GM19351 (cell line): ENCODE data around the gene THBS2.
"Not testable (repeated sequence)": the region's sequence is repeated elsewhere in the genome, so short reads cannot be mapped to it uniquely, and the experiment has no call there.

Experiments used
- ATAC-seq: cut with Tn5 transposase; IDR thresholded peaks from one replicate; pipeline ENCODE4 v1.9.1; 2021; ENCODE audit warnings: mild to moderate bottlenecking, moderate library complexity; ENCODE audit not compliant: unreplicated experiment

The THBS2 gene

DNA sequence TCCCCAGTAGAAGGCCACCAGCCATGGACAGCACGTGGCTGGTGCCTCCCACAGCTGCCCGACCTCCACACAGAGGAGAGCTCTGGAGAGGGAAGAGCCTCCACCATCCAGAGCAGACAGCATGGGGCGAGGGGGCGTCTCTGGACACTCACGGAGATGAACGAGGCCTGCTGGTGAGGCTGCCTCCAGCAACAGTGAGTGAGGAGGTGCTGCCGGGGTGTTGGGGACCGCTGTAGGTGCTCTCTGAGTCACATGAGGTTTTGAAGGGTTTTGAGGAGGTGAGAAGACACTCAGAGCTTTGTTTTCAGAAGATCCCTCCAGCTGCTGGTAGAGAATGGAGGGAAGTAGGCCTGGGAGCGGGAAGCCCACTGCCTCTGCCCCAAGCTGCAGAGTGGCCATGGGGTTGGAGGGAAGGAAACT is 65.6 kb downstream of the THBS2 start:
- ATAC-seq = no peak

DNA sequence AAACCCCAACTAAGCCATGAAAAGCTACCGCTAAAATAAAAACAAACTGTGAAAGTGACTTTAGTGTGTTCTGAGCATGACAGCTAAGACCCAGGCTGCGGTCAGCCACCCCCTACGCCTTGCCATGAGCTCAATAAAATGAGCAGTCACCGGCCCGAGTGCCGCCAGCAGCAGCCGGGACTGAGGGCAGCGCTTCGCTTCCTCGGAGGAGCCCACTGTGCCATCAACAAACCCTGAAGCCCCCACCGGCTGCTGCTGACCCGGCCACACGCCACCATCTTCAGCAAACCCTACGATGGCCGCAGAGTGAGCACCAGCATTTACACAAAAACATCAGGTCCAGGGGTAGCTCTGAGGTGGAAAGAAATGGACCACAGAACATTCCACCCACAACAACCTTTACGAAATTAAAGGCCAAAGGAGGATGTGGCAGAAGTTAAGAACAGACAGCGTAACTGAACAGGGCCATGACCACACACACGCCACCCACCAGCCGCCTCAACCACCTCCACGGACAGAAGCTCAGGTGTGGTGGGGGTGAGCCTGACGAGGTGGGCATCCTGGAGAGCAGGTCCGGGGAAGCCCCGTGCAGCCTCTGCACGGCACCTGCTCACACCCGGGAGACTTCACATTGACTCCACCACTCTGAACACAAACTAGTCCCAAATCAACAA is 67.0 kb downstream of the THBS2 start:
- no peak for ATAC-seq

- ATAC-seq = no peak
Observed at GRCh38 chr6:169185692-169186485, 67.8 kb downstream of the THBS2 start.

GRCh38 chr6:169185011-169185521 is 68.6 kb downstream of the THBS2 start:
- ATAC-seq = no peak

GRCh38 chr6:169184419-169184818 is 69.2 kb downstream of the THBS2 start:
- no peak for ATAC-seq

- ATAC-seq = no peak
Observed at GRCh38 chr6:169183233-169183632, 70.4 kb downstream of the THBS2 start.

DNA sequence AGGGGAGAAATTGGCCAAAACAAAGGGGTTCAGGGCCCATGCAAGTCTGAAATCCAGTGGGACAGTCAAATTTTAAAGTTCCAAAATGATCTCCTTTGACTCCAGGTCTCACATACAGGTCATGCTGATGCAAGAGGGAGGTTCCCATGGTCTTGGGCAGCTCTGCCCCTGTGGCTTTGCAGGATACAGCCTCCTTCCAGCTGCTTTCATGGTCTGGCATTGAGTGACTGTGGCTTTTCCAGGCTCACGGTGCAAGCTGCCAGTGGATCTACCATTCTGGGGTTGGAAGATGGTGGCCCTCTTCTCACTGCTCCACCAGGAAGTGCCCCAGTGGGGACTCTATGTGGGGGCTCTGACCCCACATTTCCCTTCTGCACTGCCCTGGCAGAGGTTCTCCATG is 73.8 kb downstream of the THBS2 start:
- ATAC-seq = not testable (repeated sequence)

- ATAC-seq = no peak
Observed at GRCh38 chr6:169177516-169178166, 76.0 kb downstream of the THBS2 start.

DNA sequence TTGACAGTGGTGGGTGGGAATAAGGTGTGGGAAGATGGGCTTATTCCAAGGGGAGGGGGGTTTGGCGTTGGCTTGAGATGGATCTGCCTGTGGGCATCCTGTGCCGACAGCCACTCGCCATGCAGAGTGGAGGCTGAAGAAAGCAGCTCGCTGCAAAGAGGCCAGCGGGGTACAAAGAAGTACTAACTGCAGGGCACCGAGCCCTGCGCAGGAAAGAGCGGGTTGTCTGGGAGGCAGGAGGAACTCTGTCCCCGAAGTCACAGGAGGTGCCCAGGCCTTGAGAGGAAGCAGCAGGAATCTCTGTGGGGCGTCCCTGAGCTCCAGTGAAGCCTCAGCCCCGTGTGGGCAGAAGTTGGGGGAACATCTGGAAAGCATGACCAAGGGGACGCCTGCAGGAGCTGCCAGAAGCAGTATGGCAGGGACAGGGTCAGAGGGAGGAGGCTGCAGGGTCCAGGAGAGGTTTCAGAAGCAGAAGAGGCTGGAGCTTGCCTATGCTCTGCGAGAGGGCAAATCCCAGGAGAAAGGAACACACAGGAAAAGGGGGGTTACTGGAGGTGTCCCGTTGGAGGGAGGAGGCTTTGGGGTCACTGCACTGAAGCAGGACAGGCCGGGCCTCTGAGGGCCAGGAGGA is 77.2 kb downstream of the THBS2 start:
- ATAC-seq = no peak

DNA sequence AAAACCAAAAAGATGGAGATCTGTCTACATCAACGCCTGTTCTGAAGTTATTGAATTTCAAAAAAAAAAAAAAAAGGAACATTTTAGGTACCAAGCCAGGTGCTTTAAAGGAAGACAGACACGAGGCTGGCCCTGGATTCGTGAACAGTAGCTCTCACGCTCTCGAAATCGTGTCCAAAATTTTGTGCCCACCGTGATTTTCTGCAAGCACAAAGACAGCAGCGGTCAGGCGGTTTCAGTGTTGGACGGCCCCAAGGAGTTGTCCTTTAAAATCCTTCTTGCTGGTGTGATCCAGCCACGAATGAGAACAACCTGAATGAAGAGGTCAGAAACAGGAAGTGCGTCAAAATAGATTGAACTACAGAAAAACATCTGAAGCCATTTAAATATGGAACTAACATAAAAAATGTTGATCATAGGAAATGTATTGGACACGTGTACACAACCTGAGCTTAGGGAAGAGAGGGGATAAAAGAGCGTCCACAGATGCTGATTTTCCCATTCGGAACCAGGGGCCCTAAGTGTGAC is 78.2 kb downstream of the THBS2 start:
- no peak for ATAC-seq

DNA sequence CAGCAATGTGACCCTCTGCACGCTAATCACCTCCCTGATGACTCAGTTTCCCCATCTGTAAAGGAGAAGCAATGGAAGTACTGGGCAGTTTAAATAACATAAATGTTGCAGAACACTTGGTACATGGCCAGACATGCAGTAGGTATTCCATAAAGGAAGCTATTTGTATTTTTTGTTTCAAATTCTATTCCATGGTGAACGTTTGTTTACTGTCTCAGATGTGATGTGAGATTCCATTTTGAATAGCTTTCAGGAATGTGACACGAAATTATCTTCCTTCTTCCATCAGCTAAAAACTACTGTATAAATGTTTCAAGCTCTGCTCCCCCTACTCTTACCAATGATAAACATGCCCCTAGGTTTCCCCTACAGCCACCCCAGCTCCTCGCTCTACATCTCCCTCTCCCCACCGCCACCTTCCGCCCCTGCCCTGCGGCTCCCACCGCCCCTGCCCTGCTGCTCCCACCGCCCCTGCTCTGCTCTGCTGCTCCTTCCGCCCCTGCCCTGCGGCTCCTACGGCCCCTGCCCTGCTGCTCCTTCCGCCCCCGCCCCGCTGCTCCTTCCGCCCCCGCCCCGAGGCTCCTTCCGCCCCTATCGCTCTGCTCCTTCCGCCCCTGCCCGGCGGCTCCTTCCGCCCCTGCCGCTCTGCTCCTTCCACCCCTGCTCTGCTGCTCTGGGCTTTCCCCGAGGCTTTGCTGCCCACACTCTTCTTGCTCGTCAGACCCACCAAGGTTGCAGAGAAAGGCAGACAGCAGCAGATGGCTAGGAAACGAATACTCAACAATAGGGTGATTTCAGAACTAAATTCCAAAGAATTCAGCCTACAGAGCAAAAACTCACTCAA is 78.9 kb downstream of the THBS2 start:
- no peak for ATAC-seq

- no peak for ATAC-seq
Observed at GRCh38 chr6:169173532-169174268, 79.9 kb downstream of the THBS2 start.

GRCh38 chr6:169172946-169173345 is 80.7 kb downstream of the THBS2 start:
- no peak for ATAC-seq

GRCh38 chr6:169172456-169172855 is 81.2 kb downstream of the THBS2 start:
- no peak for ATAC-seq

DNA sequence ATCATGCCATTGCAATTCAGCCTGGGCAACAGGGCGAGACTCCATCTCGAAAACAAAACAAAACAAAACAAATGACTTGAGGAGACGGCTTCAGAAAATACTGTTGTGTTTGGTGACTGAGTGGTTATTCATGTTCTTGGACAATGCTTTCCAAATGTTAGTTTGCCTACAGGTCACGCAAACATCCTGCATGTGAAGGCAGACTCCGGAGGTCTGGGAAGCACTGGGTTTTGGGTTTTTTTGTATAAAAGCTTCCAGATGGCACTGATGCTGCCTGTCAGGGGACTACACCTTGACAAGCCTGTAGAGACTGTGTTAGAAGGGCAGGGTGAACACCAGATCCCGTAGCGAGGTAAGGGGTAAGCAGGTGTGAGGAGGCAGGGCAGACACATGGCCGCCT is 81.7 kb downstream of the THBS2 start:
- ATAC-seq = no peak

DNA sequence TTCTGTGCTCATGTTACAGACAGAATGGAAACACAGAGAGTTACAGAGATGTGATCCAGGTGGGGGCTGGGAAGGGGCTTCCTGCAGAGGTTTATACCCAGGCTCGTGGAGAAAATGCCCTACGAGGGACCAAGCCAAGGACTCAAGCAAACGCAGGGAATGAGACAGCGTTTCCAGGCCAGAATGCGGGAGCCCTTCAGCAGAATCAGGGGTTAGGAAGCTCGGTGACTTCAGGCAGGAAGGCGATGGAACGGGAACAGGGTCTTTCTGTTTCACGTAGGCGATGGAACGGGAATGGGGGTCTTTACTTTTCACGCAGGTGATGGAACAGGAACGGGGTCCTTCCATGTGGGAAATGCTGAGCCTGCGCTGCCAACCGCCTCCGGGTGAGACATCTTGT is 82.6 kb downstream of the THBS2 start:
- no peak for ATAC-seq

DNA sequence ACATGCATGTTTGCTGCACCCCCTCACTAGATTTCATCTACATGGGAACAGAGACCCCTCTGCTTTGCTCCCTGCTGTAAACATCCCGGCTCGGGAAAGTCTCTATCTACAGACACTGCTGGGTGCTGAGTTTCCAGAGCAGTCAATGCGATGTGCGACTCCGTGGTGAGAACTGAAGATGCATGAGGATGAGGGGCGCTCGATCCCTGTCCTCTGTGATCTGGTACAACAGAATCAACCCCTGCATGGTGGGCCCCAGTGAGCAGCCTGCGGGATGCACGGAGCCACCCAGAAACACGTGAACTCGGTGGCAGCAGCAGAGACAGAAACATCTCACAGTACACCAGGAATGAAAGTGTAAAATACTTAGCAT is 83.1 kb downstream of the THBS2 start:
- no peak for ATAC-seq

- no peak for ATAC-seq
Observed at GRCh38 chr6:169169941-169170582, 83.6 kb downstream of the THBS2 start.

DNA sequence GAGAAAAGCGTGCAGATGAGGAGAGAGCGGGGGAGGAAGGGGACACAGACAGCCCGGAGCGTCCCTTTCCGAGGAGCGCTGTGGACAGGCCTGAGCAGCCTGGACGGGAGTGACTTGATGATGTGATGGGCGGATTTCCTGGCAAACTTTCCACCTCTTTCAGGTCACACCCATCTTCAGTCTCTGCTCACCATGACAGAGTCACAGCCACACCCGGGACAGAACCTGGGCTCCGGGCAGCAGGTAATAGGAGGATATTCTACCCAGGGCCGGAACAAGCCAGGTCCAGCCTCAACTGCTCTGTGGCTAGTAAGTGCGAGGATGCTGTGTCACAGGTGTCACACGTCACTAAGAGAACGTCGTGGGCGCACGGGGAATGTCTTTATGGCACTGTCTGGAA is 84.3 kb downstream of the THBS2 start:
- no peak for ATAC-seq
